ENCODE measurements around the gene PBRM1. TPM values are rescaled to one million over a fixed set of nuclear protein-coding genes. Genes with fewer than 3 reads are reported as not detected.

PBRM1 gene
- total RNA-seq, 1 experiment from 2014 or later, result 40.0 TPM

DNA sequence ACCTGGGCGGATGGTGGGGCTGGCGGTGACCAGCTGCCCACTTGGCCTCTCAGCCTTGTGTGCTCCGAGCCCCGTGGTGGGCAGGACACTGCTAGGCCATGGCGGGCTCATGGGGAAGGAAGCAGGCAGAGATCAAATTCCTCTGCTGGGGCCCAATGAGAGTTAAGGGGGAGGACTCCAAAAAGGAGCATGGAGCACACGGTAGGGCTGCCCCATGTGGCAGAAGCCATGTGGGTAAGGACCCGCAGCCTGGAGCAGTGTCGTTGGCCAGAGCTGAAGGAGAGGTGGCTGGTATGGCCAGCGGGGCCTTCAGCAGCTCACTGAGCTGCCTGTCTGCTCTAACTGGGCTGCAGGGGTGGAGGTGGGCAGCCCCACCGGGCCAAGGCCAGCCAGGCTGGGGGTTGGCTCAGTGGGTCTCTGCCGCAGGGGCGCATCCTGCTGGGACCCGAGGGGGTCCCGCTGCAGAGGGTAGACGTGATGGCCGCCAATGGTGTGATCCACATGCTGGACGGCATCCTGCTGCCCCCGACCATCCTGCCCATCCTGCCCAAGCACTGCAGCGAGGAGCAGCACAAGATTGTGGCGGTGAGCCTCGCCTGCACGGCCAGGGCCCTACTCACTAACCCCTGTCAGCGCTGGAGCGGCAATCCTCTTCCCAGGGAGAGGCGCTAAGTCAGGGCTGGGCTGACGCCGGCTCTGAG is 179.3 kb downstream of the PBRM1 start:
- POLR2A ChIA-PET, result no interaction called here
- H3K27me3 ChIP-seq (ENCODE audit: insufficient read depth, low read length), result no peaks in the 10 kb centered on the region
- ATAC-seq, result no peak

More for the DNA sequence above, 179.3 kb downstream of the PBRM1 start:
- H3K4me3 ChIP-seq (replicated peaks in 1 of 2; ENCODE audit: low read depth in 1 of 2, low read length in 2 of 2), result no peak overlapping the region
- H3K36me3 ChIP-seq (ENCODE audit: control insufficient read depth in 1 of 2, insufficient read depth in 2 of 2, low read length in 2 of 2), result no peaks in the 10 kb centered on the region
- no peak overlapping the region for H3K27ac ChIP-seq (ENCODE audit: low read depth, low read length)
- no peak overlapping the region for H2AFZ ChIP-seq (ENCODE audit: low read depth, low read length, poor library complexity, severe bottlenecking)
- no peak overlapping the region for H3K9ac ChIP-seq (ENCODE audit: low read length)
- no TSS peak for BruUV-seq (replicated peaks)
- no peak overlapping the region for H3K4me2 ChIP-seq (ENCODE audit: low read length)
- H3K9me2 ChIP-seq (ENCODE audit: insufficient read depth), result no peaks in the 10 kb centered on the region
- no peaks in the 10 kb centered on the region for H4K20me1 ChIP-seq (ENCODE audit: insufficient read depth)
- no peak for DNase-seq (ENCODE audit: low read depth, low spot score)
- TF ChIP-seq SIN3A (IDR thresholded peaks at IDR 0.05; ENCODE audit: low read depth), result no peak
- TF ChIP-seq, protein P1, sequence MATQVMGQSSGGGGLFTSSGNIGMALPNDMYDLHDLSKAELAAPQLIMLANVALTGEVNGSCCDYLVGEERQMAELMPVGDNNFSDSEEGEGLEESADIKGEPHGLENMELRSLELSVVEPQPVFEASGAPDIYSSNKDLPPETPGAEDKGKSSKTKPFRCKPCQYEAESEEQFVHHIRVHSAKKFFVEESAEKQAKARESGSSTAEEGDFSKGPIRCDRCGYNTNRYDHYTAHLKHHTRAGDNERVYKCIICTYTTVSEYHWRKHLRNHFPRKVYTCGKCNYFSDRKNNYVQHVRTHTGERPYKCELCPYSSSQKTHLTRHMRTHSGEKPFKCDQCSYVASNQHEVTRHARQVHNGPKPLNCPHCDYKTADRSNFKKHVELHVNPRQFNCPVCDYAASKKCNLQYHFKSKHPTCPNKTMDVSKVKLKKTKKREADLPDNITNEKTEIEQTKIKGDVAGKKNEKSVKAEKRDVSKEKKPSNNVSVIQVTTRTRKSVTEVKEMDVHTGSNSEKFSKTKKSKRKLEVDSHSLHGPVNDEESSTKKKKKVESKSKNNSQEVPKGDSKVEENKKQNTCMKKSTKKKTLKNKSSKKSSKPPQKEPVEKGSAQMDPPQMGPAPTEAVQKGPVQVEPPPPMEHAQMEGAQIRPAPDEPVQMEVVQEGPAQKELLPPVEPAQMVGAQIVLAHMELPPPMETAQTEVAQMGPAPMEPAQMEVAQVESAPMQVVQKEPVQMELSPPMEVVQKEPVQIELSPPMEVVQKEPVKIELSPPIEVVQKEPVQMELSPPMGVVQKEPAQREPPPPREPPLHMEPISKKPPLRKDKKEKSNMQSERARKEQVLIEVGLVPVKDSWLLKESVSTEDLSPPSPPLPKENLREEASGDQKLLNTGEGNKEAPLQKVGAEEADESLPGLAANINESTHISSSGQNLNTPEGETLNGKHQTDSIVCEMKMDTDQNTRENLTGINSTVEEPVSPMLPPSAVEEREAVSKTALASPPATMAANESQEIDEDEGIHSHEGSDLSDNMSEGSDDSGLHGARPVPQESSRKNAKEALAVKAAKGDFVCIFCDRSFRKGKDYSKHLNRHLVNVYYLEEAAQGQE (IDR thresholded peaks at IDR 0.05; ENCODE audit: low read depth), result no peak
- no peak for TF ChIP-seq ZFX (IDR thresholded peaks at IDR 0.05)
- no peak for TF ChIP-seq POLR2A (IDR thresholded peaks at IDR 0.05; ENCODE audit: borderline replicate concordance, extremely low read depth, insufficient read depth, insufficient read length)
- TF ChIP-seq, protein P2, sequence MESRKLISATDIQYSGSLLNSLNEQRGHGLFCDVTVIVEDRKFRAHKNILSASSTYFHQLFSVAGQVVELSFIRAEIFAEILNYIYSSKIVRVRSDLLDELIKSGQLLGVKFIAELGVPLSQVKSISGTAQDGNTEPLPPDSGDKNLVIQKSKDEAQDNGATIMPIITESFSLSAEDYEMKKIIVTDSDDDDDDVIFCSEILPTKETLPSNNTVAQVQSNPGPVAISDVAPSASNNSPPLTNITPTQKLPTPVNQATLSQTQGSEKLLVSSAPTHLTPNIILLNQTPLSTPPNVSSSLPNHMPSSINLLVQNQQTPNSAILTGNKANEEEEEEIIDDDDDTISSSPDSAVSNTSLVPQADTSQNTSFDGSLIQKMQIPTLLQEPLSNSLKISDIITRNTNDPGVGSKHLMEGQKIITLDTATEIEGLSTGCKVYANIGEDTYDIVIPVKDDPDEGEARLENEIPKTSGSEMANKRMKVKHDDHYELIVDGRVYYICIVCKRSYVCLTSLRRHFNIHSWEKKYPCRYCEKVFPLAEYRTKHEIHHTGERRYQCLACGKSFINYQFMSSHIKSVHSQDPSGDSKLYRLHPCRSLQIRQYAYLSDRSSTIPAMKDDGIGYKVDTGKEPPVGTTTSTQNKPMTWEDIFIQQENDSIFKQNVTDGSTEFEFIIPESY (IDR thresholded peaks at IDR 0.05; ENCODE audit: extremely low read depth, insufficient replicate concordance, low read length), result no peak
- TF ChIP-seq RAD21 (IDR thresholded peaks at IDR 0.05; ENCODE audit: low read depth), result no peak
- no peak for TF ChIP-seq EZH2 (IDR thresholded peaks at IDR 0.05)
- TF ChIP-seq, protein P3, sequence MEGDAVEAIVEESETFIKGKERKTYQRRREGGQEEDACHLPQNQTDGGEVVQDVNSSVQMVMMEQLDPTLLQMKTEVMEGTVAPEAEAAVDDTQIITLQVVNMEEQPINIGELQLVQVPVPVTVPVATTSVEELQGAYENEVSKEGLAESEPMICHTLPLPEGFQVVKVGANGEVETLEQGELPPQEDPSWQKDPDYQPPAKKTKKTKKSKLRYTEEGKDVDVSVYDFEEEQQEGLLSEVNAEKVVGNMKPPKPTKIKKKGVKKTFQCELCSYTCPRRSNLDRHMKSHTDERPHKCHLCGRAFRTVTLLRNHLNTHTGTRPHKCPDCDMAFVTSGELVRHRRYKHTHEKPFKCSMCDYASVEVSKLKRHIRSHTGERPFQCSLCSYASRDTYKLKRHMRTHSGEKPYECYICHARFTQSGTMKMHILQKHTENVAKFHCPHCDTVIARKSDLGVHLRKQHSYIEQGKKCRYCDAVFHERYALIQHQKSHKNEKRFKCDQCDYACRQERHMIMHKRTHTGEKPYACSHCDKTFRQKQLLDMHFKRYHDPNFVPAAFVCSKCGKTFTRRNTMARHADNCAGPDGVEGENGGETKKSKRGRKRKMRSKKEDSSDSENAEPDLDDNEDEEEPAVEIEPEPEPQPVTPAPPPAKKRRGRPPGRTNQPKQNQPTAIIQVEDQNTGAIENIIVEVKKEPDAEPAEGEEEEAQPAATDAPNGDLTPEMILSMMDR (IDR thresholded peaks at IDR 0.05 in 2 of 3, conservative IDR thresholded peaks at IDR 0.05 in 1 of 3; ENCODE audit: borderline replicate concordance in 1 of 3, insufficient read depth in 1 of 3, low read depth in 2 of 3, low read length in 2 of 3), result no peak
- TF ChIP-seq ELF1 (IDR thresholded peaks at IDR 0.05; ENCODE audit: borderline replicate concordance, low read depth), result no peak
- intact Hi-C loops (cut with micrococcal nuclease), result no loop called here
- H3K4me1 ChIP-seq (ENCODE audit: control insufficient read depth in 1 of 2, insufficient read depth in 2 of 2, low read length in 2 of 2), result peaks cover 3 to 9% of the 10 kb centered on the region in 2 experiments; a peak in 2 of 4 replicates
- RAD21 ChIA-PET (ENCODE audit: low non-redundant PET in 1 of 2, low total read pairs in 2 of 2, uncharacterized antibody in 2 of 2, unreplicated experiment in 2 of 2), result no interaction called here
- no peaks in the 10 kb centered on the region for H3K79me2 ChIP-seq (ENCODE audit: insufficient read depth, low read length)
- CTCF ChIA-PET, result no interaction called here
- H3K9me3 ChIP-seq (ENCODE audit: control insufficient read depth in 1 of 2, insufficient read depth in 1 of 2, low read depth in 1 of 2, low read length in 2 of 2), result no peaks in the 10 kb centered on the region

Data from HCT116 (cell line).